Epithelial cell of proximal tubule (primary cell): ENCODE results near the gene MESD. TPM values are rescaled to one million over a fixed set of nuclear protein-coding genes. Genes with fewer than 3 reads are reported as not detected.
A peak's percentile ranks its signal among the peaks of the same experiment; 100 is the strongest.

Experiments used
- DNase-seq: peaks from one replicate; pipeline ENCODE4 v3.0.0-alpha.2; 2011; ENCODE audit warnings: low read depth
- H3K4me3 ChIP-seq: 2 replicates; pipeline ENCODE4 v1.5.1; 2011; ENCODE audit warnings: low read depth, mild to moderate bottlenecking, low read length
- CTCF ChIP-seq: conservative IDR thresholded peaks from 2 replicates; pipeline ENCODE4 v1.5.1; 2012; ENCODE audit warnings: low read depth, mild to moderate bottlenecking, low read length
- total RNA-seq: library from RNA; depleted of rRNA; stranded (reverse); fragments of >200 nt; gene quantifications from 2 replicates; pipeline ENCODE4 v1.2.3, GENCODE V29; 2015

Gene MESD
- total RNA-seq, 1 donor from 2014 or later = 27.0 TPM

- DNase-seq = no peak
- TF ChIP-seq CTCF = no peak
- H3K4me3 ChIP-seq = no peak overlapping the region
These were observed 14.7 kb downstream of the MESD start for GRCh38 chr15:80974914-80975313.

- DNase-seq = no peak
- no peak overlapping the region for H3K4me3 ChIP-seq
- no peak for TF ChIP-seq CTCF
These were observed 17.3 kb downstream of the MESD start for GRCh38 chr15:80972276-80972675.

GRCh38 chr15:80971143-80971542, 18.5 kb downstream of the MESD start:
- H3K4me3 ChIP-seq = no peak overlapping the region
- DNase-seq = no peak
- no peak for TF ChIP-seq CTCF

- no peak for TF ChIP-seq CTCF
- no peak overlapping the region for H3K4me3 ChIP-seq
- DNase-seq = no peak
These were observed 19.0 kb downstream of the MESD start for GRCh38 chr15:80970658-80971057.

- peak; percentile 84 for TF ChIP-seq CTCF
- no peak overlapping the region for H3K4me3 ChIP-seq
- no peak for DNase-seq
These were observed 19.5 kb downstream of the MESD start for GRCh38 chr15:80970018-80970657.

GRCh38 chr15:80969316-80969715, 20.3 kb downstream of the MESD start:
- H3K4me3 ChIP-seq = no peak overlapping the region
- DNase-seq = no peak
- TF ChIP-seq CTCF = no peak

GRCh38 chr15:80967991-80968510, 21.6 kb downstream of the MESD start:
- no peak for DNase-seq
- no peak for TF ChIP-seq CTCF
- H3K4me3 ChIP-seq = no peak overlapping the region
